K562 (cell line): ENCODE measurements around the gene NUTM1. TPM values are rescaled to one million over a fixed set of nuclear protein-coding genes. Genes with fewer than 3 reads are reported as not detected.
A peak's percentile ranks its signal among the peaks of the same experiment; 100 is the strongest.

Experiments used
- ARNT ChIP-seq, 2 experiments: fragments of 450-650 bp; IDR thresholded peaks; 2 replicates each; pipeline ENCODE4 v1.6.1; 2016; ENCODE audit warnings: mild to moderate bottlenecking in 1 of 2
- BHLHE40 ChIP-seq: IDR thresholded peaks from 2 replicates; pipeline ENCODE4 v1.6.1; 2011; ENCODE audit warnings: low read length, improper control_type of control experiment
- BRF2 ChIP-seq: IDR thresholded peaks from 3 replicates; pipeline ENCODE4 v1.6.1; 2011; ENCODE audit warnings: borderline replicate concordance, mild to moderate bottlenecking; ENCODE audit not compliant: insufficient read length, insufficient read depth
- CSDE1 ChIP-seq, 2 experiments: fragments of 450-650 bp; IDR thresholded peaks; 2 replicates each; pipeline ENCODE4 v1.6.1; 2016; ENCODE audit warnings: mild to moderate bottlenecking in 1 of 2
- CXXC5 ChIP-seq: fragments of 250-450 bp; sonication (Bioruptor Pico); IDR thresholded peaks from 2 replicates; pipeline ENCODE4 v1.8.0; 2022; ENCODE audit warnings: inconsistent platforms, mild to moderate bottlenecking, moderate library complexity
- E4F1 ChIP-seq: fragments of 250-450 bp; sonication (Bioruptor Pico); IDR thresholded peaks from 2 replicates; pipeline ENCODE4 v1.5.0; 2021; ENCODE audit warnings: mild to moderate bottlenecking, borderline replicate concordance
- ERF ChIP-seq: fragments of 450-650 bp; formaldehyde crosslinking; IDR thresholded peaks from 2 replicates; pipeline ENCODE4 v1.4.0; 2020; ENCODE audit warnings: mild to moderate bottlenecking, mixed read lengths
- ETV5 ChIP-seq: sonication (generic); formaldehyde crosslinking; IDR thresholded peaks from 2 replicates; pipeline ENCODE4 v1.4.0; 2020; ENCODE audit warnings: low read depth, mild to moderate bottlenecking, missing genetic modification reagents
- FOXP1 ChIP-seq: sonication (generic); formaldehyde crosslinking; IDR thresholded peaks from 2 replicates; pipeline ENCODE4 v1.8.0; 2022; ENCODE audit warnings: mild to moderate bottlenecking, missing genetic modification reagents
- HNRNPH1 ChIP-seq: fragments of 200-400 bp; formaldehyde crosslinking; optimal IDR thresholded peaks from 2 replicates; pipeline ENCODE3; 2017; ENCODE audit warnings: low read depth, mild to moderate bottlenecking, low read length, moderate library complexity
- JUNB ChIP-seq: fragments of 450-650 bp; formaldehyde crosslinking; conservative IDR thresholded peaks from 2 replicates; pipeline ENCODE4 v1.4.0; 2020; ENCODE audit warnings: mild to moderate bottlenecking
- KDM1A ChIP-seq, 2 experiments: fragments of 450-650 bp; IDR thresholded peaks; 2 replicates each; pipeline ENCODE4 v1.6.1; 2016; ENCODE audit warnings: mild to moderate bottlenecking in 2 of 2
- KLF1 ChIP-seq: fragments of 450-650 bp; IDR thresholded peaks from 2 replicates; pipeline ENCODE4 v1.6.1; 2016; ENCODE audit warnings: missing genetic modification characterization, missing compliant biosample characterization
- MEF2A ChIP-seq: IDR thresholded peaks from 2 replicates; pipeline ENCODE4 v1.6.1; 2011; ENCODE audit warnings: low read depth, mild to moderate bottlenecking, low read length, moderate library complexity; ENCODE audit not compliant: control insufficient read depth
- MXD1 ChIP-seq: fragments of 250-450 bp; sonication (Bioruptor Pico); IDR thresholded peaks from 2 replicates; pipeline ENCODE4 v1.8.0; 2021; ENCODE audit warnings: borderline replicate concordance, mild to moderate bottlenecking, moderate library complexity; ENCODE audit not compliant: poor library complexity, severe bottlenecking
- PHF21A ChIP-seq: fragments of 450-650 bp; IDR thresholded peaks from 2 replicates; pipeline ENCODE4 v1.6.1; 2017; ENCODE audit warnings: low read depth, borderline replicate concordance
- PTRF ChIP-seq: fragments of 450-650 bp; IDR thresholded peaks from 2 replicates; pipeline ENCODE4 v1.6.1; 2016; ENCODE audit warnings: mild to moderate bottlenecking, missing genetic modification characterization, missing compliant biosample characterization
- RFX7 ChIP-seq: fragments of 250-450 bp; sonication (Bioruptor Pico); IDR thresholded peaks from 2 replicates; pipeline ENCODE4 v1.5.1; 2021; ENCODE audit warnings: mild to moderate bottlenecking
- SMARCA5 ChIP-seq: fragments of 450-650 bp; IDR thresholded peaks from 2 replicates; pipeline ENCODE4 v1.6.1; 2016
- STAT5A ChIP-seq: IDR thresholded peaks from 2 replicates; pipeline ENCODE4 v1.6.1; 2012; ENCODE audit warnings: low read length, inconsistent platforms, borderline replicate concordance
- TCFL5 ChIP-seq: fragments of 250-450 bp; sonication (Bioruptor Pico); conservative IDR thresholded peaks from 2 replicates; pipeline ENCODE4 v1.6.1; 2021; ENCODE audit warnings: mild to moderate bottlenecking, moderate library complexity, matching md5 sums
- THRB ChIP-seq: fragments of 450-650 bp; formaldehyde crosslinking; conservative IDR thresholded peaks from 2 replicates; pipeline ENCODE4 v1.4.0; 2022; ENCODE audit warnings: mild to moderate bottlenecking, missing genetic modification characterization
- ZNF57 ChIP-seq: fragments of 450-650 bp; formaldehyde crosslinking; IDR thresholded peaks from 2 replicates; pipeline ENCODE4 v1.4.0; 2020; ENCODE audit warnings: mild to moderate bottlenecking, moderate library complexity
- ZSCAN29 ChIP-seq: fragments of 450-650 bp; IDR thresholded peaks from 2 replicates; pipeline ENCODE4 v1.6.1; 2017
- ZZZ3 ChIP-seq: fragments of 450-650 bp; IDR thresholded peaks from 2 replicates; pipeline ENCODE4 v1.6.1; 2016; ENCODE audit warnings: antibody characterized with exemption, mild to moderate bottlenecking, moderate library complexity
- polyA plus RNA-seq, 8 experiments: library from polyadenylated mRNA; depleted of rRNA in 4 of 8; stranded (reverse) in 5 of 8; unstranded in 3 of 8; fragments of >200 nt; fragmentation: Nextera tagmentation in 2 of 8; fragmentation: Illumina TruSeq in 1 of 8; extraction: Ambion mirVana in 2 of 8; extraction: Trizol in 1 of 8; gene quantifications; 2 replicates each; pipeline versions ENCODE4 v1.2.1 to v1.2.3, GENCODE V29; 2011 to 2014; ENCODE audit warnings: inconsistent platforms in 1 of 8, missing spikeins in 1 of 8
- total RNA-seq, 7 experiments: library from RNA; depleted of rRNA in 6 of 7; stranded (reverse); fragments of >200 nt in 6 of 7; fragmentation: Illumina TruSeq in 2 of 7; extraction: Trizol in 2 of 7; gene quantifications; 2 replicates each; pipeline versions ENCODE4 v1.2.1 to v1.2.3, GENCODE V29; 2011 to 2021; ENCODE audit warnings: low replicate concordance in 1 of 7

NUTM1 gene
- total and polyA plus RNA-seq, 9 of the 15 experiments (the other 6 are each of a cell fraction or from before 2014, with no cell fraction given) = 0.01 to 0.05 (median 0.04) TPM; not detected in 4

GRCh38 chr15:34336231-34336990 lies 6.7 kb upstream of the NUTM1 start (continued):
- TF ChIP-seq E4F1 (CRISPR knock-in tag) (no peak), BHLHE40 (no peak), SMARCA5 (no peak), ZZZ3 (no peak), RFX7 (no peak), KLF1 (no peak), ETV5 (CRISPR knock-in tag) (no peak), ERF (CRISPR knock-in tag) (peak; percentile 80; the same call in 1 of the 2 replicates), ZNF57 (CRISPR knock-in tag) (no peak), JUNB (CRISPR knock-in tag) (no peak), MXD1 (no peak), ARNT (IDR thresholded peaks at IDR 0.05) (no peak), MEF2A (no peak), CSDE1 (IDR thresholded peaks at IDR 0.05) (no peak), STAT5A (no peak), PHF21A (no peak), THRB (no peak), TCFL5 (no peak), KDM1A (IDR thresholded peaks at IDR 0.05) (no peak), FOXP1 (CRISPR knock-in tag) (no peak), PTRF (tag) (peak; percentile 72; the same call in 1 of the 2 replicates), BRF2 (no peak), ZSCAN29 (no peak), HNRNPH1 (no peak), CXXC5 (CRISPR knock-in tag) (peak; percentile 21)
